WI38 (cell line): ENCODE results near the gene PAPPA.

Experiments
- H3K4me3 ChIP-seq: 2 replicates; pipeline ENCODE4 v1.5.1; 2011; ENCODE audit warnings: low read depth, mild to moderate bottlenecking, control low read depth, low read length
- TF ChIP-seq, protein P1 (sequence below): IDR thresholded peaks from 2 replicates; pipeline ENCODE4 v1.5.1; 2012; ENCODE audit warnings: low read depth, mild to moderate bottlenecking, control low read depth, low read length

The PAPPA gene

DNA sequence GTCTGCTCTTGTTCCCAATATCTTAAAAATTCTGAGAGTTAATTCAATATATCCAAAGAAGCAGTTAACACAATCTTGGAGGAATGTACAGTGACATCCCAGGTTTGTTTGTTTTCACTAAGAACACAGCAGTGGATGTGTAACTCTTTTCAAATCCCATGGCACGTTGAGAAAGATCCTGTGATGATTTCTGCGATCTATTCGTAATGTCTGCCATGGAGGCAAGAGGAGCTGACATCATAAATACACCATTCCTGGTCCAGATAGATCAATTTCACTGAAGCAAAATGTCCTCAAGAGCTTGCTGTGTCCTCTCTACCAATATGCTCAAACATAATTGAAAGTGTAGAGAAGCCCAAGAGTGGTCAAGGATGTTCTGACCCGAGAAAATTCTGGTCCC, 280.7 kb downstream of the PAPPA start:
- H3K4me3 ChIP-seq: no peak overlapping the region
- TF ChIP-seq, protein P1, sequence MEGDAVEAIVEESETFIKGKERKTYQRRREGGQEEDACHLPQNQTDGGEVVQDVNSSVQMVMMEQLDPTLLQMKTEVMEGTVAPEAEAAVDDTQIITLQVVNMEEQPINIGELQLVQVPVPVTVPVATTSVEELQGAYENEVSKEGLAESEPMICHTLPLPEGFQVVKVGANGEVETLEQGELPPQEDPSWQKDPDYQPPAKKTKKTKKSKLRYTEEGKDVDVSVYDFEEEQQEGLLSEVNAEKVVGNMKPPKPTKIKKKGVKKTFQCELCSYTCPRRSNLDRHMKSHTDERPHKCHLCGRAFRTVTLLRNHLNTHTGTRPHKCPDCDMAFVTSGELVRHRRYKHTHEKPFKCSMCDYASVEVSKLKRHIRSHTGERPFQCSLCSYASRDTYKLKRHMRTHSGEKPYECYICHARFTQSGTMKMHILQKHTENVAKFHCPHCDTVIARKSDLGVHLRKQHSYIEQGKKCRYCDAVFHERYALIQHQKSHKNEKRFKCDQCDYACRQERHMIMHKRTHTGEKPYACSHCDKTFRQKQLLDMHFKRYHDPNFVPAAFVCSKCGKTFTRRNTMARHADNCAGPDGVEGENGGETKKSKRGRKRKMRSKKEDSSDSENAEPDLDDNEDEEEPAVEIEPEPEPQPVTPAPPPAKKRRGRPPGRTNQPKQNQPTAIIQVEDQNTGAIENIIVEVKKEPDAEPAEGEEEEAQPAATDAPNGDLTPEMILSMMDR: no peak

DNA sequence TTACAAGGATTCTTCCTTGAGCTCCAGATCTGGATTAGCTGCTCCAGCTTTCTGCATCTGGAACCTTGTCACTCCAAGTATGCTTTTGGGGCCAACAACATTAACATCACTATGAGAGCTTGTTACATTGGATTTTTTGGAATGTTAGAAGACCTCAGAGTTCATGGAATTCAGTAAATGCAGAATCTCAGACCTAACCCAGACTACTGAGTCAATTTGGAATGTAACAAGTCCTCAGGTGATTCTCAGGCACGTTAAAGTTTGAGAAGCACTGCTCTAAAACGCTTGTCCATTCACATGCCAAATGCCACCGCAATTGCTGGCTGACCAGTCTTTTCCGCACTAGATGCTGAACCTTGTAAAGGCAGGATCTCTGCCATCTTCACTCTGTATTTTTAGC, 282.1 kb downstream of the PAPPA start:
- H3K4me3 ChIP-seq: no peak overlapping the region
- TF ChIP-seq, protein P1: no peak

DNA sequence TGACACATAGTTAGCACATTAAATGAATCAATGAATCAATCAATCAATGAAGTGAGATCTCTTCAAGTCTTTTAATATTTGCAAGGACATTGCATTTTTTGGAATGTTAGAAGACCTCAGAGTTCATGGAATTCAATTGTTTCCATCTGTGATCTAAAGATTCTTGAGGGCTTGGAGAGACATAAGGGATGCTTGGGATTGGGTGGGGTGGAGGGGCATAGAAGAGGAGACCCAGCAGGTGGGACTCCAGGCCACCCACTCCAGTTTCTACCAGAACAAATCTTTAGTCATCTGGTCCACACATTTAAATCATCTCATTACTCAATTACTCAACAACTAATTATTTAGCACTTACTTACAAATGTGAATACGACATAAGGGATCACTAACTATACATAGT, 282.5 kb downstream of the PAPPA start:
- no peak overlapping the region for H3K4me3 ChIP-seq
- TF ChIP-seq, protein P1: no peak

DNA sequence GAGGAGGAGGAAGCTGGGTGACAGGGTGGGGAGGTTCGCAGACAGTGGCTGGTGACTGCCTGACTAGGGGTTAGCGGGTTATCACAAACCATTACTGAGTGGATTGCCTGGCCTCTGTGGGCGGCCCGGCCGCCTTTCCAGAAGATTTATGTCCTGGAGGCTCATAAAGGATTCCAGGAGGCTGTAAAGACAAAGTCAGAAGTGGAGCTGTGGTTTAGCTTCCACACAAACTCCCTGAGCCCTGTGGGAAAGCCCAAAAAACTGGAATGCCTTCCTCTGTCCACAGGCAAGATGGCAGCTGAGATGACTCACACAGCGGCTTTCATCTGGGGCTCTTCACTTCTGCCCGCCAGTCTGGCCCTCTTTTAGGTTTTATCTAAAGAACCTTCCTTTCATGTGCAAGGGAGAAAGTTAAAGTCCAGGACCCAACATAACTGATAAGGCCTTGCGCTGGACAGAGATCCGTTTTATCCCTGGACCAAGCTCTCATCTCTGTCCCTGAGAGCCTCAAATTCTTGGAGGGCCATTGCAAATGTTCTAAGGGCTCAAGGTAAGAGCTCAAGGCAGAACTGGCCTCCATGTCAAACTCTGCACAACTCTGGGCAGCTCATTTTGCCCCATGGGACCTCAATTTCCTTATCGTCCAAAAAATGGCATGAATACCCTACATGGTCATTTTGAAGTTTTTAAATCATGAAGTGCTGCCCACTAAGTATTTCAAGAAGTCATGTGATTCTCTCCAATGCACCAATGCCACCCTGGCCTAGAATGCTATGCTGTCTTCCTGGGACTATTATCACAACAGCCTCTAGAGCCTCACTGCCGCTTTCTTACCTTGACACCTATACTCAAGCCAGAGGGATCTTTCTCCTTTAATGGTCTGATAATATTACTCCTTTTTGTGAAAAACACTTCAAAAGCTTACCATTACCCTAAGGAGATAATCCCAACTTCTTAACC, 284.1 kb downstream of the PAPPA start:
- H3K4me3 ChIP-seq: no peak overlapping the region
- TF ChIP-seq, protein P1: no peak

DNA sequence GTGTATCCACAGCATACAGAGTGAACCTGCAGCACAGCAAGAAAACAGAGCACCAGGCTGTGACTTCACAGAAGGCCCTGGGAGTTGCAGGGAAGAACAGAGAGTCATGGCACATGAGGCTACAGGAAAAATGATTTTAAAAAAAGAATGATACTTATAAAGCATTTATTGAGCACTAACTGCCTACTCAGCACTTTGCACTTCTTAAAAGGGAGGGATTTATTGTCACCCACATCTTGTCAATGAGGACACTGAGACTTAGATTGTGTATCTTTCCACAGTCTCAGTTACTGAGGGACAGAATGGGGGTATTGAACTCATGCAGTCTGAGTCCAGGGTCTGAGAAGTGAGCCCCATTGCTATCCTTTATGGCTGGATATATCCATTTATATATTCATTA, 288.9 kb downstream of the PAPPA start:
- TF ChIP-seq, protein P1: no peak
- no peak overlapping the region for H3K4me3 ChIP-seq

DNA sequence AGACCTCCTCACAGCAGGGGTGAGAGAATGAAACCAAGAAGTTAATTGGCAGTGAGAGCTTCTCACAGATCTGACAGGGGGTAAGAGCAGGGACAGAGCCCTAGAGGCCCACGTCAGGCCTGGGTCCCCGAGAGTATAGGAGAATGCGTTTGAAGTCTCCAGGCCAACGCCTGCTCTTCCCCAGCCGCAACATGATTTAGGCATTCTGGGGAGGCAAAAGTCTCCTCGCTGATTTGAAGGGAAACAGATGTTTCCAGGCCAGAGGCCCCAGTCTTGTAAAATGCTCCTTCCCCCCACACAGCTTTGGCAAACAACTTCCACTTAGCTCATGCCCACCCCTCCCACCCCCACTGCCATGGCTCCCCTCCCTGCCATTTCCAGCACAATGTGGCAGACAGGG, 294.3 kb downstream of the PAPPA start:
- no peak overlapping the region for H3K4me3 ChIP-seq
- TF ChIP-seq, protein P1: no peak

DNA sequence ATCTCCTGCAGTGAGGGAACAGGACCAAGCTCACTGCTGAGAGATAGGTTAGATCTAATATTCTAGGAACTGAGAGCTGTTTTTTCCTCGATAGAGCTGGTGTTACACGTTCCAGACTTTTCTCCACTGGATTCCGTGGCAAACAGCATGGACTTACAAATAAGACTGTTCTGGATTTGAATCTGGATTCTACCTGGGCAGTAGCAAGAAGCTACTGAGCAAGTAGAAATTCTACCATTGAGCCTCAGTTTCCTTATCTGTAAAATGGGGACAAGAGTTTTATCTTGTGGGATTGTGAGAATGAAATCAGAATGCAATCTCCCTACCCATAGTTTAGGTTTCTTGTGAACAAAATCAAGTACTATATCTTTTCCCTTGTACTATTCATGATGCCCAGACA, 294.8 kb downstream of the PAPPA start:
- H3K4me3 ChIP-seq: no peak overlapping the region
- TF ChIP-seq, protein P1: no peak
